Stimulated activated CD4-positive, alpha-beta T cell treated with anti-CD3 and anti-CD28 coated beads, TNF-alpha, amount 100 ng/mL, for 1 hour (primary cell): ENCODE measurements around the gene HS3ST5.
"Not testable (repeated sequence)": the region's sequence is repeated elsewhere in the genome, so short reads cannot be mapped to it uniquely, and the experiment has no call there.

Experiments used
- DNase-seq, 3 donors: peaks; one replicate each; pipeline ENCODE4 v3.0.0-alpha.2; 2020; ENCODE audit warnings: low read depth in 3 of 3, low spot score in 1 of 3

Gene HS3ST5

DNA sequence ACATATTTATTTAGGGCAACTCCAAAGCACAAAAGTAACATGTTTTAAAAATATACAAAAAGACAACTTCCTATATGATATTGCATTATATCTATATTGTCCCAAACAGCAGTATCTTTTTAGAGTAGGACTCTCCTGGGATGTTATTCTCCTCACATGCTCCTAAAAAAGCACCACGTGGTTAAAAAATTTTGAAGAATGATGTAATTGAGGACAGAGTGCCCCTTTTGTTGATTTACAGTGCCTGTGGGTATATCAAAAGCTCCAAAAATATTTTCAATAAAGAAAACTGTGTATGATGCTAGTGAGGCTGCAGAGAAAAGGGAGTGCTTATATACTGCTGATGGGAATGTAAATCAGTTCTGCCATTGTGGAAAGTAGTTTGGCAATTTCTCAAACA is 241.6 kb downstream of the HS3ST5 start:
- no peak for DNase-seq

DNA sequence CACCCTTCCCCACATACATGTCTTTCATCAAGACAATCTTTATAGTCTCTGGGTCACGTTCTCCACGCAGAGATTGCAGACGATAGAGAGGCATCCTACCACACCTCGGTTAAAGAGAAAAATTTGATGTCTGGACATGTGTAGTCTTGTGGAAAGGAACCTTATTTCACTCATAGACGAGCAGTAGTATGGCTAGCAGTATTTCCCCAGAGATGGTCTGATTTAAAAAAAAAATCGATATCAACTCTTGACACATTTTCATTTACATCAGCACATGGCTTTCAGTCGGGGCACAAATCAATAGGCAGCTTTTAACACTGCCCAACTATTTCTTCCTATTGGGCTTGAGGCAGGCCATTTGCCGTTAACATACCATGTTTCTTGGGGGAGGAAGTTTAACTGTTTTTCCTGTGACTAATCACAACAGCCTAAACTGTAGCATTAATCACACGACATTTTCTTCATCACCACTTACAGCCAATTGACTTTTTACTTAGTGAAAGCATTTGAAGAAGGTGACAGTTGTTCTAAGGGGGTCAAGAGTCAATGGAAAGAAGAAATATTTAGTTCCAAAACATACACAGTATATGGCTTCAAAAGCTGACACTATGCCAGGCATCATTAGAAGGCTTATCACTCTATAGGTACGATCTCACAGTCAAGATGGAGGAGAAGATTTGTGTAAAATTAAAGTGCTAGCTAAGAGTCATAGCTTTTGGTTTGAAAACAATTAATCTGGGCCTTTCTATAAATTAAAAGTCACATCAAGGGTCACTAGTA is 242.4 kb downstream of the HS3ST5 start:
- no peak for DNase-seq

DNA sequence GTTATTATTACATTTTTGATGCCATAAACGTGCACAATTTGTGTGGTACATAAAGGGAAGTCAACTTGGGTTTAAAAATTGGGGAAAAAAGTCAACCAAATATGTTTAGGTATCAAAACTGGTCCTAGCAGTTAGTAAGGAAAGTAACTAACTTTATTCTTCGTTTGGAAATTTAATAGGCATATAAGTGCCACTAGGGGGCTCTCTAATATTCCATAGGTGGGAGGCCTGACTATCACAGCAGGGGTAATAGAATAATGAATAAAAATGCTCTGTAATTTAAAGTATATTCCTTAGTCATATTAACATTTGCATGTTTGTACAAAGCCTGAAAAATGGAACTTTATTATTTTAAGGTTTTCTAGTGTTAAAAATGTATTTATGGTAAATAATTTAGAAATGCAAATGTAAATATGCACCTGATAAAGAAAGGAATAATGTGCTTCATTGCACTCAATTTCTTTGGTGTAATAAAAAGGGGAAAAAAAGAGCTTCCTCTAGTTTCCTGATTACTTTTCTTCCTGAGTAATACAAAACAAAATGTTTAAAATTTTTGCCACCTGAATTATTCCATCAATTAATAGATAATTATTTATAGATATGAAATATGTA is 246.2 kb downstream of the HS3ST5 start:
- no peak for DNase-seq

DNA sequence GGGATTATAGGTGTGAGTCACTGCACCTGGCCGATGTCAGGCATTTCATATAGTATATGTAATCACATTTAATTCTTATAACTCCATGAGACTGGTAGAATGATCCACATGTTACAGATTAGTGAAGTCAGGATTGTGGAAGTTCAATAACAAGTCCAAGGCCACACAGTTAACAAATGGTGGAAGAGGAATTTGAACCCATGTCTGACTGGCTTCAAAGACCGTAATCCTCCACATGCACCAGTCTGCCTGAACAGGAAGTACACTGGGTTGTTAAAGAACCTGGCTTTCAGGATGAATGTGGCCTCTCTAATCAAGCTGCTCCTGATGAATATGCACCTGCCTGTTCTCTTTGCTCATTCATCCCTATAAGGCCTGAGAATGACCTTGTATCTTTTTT is 249.9 kb downstream of the HS3ST5 start:
- no peak for DNase-seq

DNA sequence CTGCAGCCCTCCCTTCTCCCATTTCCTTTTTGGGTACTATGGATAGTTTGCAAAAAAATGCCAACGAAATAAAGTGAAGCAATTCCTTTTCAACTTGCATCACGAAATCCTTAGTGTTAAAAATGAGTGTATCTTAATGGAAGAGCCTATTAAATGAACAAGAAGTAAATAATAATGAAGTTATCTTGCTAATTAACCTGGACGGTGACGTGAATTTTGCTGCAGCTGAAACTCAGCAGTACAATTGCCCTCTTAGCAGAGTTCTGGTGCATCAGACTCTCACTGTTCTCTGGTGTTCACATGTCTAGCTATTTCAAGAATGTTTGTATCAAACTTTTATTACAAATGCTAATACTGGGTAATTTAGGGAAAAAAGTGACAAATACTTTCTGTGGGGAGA is 252.2 kb downstream of the HS3ST5 start:
- no peak for DNase-seq

DNA sequence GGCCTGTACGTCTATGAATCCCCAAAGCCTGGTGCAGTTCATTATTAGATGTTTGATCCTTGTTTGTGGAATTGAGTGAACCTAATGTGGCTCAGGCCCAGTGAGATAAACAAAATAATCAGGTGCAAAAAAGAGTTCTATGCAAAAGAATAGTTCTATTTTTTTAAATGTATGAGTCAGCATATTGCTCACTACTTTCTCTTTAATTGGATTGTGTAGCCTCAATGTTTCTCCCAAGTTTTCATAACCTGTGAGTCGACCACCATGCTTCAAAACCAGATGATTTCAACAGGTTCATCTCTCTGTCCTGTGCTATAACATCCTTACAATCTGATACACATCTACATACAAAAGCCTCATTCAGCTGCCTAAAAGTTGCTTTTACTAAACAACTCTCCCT is 255.3 kb downstream of the HS3ST5 start:
- DNase-seq: no peak

DNA sequence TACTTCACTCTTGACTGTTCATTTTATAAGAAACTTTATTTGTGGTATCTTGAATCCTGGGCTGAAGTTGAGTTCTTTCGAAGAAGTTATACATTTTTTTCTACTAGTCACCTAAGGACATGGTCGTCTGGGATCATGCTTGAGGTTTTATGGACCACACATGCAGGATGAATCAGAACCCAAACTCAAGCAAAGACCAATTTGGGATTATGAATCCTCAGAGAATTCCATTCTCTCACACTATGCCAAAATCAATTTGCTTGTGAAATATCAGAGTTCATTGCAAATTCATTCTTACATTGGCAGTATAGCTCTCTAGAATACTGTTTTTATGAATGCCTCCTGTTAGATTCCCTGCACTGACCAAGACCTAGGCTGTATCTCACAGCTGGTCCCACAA is 257.6 kb downstream of the HS3ST5 start:
- no peak for DNase-seq

DNA sequence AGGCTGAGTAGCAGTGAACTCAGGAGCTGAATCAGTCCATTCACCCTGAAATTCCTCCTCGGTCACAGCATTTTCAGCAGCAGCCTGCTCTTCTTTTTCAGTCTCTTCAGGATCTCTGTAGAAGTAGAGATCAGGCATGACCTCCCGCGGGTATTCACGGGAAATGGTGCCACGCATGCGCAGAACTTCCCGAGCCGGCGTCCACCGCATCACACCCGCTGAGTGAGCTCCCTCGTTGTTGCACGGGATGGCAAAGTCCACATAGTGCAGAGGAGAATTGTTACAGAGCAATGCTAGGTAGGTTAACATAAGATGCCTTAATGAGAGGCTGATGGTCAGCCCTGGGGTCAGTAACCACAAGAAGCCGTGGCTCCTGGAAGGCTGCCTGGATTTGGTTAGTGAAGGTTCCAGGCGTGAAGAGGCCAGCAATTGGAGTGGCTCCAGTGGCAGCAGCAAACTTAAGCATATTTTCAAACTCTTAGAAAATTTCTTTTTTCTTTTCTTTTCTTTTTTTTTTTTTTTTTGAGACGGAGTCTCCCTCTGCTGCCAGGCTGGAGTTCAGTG is 258.4 kb downstream of the HS3ST5 start:
- no peak for DNase-seq

DNA sequence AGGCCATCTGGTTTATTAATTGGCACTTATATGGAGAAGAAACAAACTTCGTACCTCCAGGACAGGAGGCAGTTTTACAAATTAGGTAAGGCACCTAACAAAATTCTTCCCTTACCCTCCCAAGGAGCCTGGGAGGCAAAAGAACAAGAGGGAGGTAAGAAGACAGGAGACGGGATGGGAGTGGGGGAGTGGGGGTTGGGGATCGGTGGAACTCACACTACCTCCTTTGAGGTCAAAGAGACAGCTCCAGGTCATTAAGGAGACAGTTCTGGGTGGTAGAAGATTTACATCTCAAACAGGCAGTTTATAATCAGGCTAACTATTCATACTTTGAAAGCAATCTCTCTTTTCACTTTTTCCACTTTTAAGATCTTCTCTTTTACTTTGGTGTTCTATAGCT is 259.6 kb downstream of the HS3ST5 start:
- DNase-seq: no peak

DNA sequence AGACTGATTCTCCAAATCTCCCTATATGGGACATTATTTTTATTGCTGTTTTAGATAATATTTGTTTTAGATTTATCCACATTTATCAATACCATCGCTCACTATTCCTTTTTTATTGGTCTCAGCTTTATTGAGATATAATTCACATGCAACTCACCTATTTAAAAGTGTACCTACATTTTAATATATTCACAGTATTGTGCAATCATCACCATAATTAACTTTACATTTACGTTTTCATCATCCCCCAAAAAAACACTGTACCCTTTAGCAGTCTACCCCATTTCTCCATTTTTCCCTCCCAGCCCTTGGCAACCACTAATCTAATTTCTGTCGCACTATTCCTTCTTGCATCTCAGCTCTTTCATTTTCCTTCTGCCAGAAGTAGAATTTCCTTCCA is 261.1 kb downstream of the HS3ST5 start:
- DNase-seq: no peak

DNA sequence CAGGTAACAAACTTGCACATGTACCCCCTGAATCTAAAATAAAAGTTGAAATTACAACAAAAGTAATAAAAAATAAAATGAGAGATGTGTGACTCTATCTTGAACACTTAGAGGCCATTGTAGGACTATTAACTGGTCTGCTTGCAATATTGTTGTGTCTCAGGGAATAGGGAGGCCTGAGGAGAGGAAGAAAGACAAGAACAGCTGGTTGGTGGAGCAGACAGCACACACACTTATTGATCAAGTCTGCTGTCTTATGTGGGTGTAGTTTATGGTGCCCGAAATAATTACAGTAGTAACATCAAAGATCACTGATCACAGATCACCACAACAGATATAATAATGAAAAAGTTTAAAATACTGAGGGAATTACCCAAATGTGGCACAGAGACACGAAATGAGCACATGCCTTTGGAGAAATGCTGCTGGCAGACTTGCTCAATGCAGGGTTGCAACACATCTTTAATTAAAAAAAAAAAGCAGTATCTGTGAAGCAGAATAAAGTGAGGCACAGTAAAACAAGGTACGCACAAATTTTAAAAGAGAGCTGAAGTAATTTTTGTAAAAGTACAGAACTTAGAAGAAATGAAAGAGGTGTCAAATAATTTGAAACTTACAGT is 261.8 kb downstream of the HS3ST5 start:
- no peak for DNase-seq

DNA sequence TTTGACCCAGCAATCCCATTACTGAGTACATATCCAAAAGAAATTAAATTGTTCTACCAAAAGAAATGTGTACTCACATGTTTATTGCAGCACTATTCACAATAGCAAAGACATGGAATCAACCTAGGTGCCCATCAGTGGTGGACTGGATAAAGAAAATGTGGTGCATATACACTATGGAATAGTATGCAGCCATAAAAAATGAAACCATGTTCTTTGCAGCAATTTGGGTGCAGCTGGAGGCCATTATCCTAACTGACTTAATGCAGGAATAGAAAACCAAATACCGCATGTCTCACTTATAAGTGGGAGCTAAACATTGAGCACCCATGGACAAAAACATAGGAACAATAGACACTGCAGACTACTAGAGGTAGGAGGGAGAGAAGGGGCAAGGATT is 262.4 kb downstream of the HS3ST5 start:
- not testable (repeated sequence) for DNase-seq

DNA sequence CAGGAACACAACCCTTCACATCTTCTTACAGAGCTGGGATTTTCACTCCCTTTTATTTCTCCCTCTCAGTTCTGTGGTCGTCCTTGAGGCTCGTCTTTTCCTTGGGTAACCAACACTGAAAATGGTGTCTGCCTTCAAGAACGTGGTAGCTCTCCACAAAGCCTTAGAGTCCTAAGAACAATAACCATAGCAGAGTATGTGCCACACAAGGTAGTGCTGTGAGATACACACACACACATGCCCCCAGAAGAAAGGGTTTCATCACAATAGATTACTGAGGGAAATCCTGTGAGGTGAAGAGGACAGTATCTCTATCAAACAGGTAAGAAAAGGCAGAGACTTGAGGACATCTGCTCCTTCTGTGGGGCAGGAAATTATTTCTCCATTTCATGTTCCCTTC is 267.0 kb downstream of the HS3ST5 start:
- no peak for DNase-seq

DNA sequence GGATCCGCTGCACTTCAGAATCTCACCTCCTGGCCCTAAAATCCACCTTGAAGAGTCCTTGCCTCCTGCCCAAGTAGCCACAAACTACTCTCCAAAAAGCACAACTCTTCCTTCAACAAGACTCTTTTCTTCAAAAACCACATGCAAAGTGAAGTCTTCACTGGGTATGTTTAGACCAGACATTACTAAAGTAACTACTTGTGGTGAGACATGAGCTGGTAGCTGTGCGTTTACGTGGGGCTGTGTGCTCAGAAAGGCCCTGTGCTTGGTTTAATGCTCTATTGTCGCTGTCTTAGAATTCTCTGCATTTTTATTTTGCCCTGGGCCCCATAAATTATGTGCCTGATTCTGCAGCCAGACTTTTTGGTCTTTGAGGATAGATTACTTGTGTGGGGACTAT is 267.5 kb downstream of the HS3ST5 start:
- DNase-seq: no peak

DNA sequence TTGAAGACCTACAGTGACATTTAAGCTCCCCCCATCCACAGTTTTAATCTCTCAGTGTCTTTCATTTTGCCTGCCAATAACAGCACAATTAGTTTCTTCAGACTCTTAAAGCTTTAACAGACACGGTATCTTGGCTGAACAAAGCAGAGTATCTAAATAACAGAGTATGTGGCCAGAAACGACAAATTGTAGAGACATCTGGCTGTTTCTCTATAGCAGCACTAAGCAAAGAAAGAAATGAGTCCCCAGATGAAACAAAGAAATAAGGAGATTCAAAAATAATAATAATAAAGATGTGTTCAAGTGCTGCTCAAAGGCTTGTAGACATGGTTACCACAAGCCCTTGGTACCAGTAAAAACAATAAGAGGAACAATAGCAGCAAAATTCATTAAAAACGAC is 274.1 kb downstream of the HS3ST5 start:
- no peak for DNase-seq

DNA sequence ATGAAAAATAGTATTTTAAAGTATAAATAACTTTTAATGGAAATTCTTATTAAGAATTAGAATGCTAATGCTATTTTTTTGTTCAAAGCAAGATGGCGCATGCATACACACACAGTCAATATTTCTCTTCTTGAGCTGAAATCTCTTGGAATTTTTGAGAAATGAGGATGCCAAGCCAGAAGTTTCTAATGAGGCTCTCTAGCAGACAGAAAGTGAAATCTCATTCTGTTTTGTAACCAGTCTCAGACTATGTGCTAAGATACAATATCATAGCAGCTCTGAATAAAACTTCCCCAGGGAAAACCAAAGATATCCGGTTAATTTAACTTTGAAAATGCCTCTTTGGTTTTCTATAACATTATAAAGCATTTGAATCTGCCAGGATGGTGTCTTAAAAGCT is 274.7 kb downstream of the HS3ST5 start:
- no peak for DNase-seq

DNA sequence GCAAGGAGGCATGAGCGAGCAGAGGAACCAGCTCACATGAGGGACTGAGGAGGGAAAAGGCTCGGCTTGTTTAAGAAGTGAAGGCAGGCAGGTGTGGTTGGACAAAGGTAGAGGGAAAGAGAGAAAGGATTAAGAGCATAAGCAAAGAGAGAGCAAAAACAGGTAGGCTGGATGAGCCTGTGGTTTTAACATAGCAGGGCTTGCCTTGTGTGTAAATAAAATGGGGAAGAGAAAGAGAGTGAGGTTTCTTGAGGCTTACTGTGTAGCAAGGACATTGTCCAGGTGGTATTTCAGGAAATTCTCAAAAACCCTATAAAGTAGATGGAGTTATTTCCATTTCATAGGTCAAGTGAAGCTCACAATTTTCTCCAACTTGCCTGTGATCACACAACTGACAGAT is 278.0 kb downstream of the HS3ST5 start:
- DNase-seq: no peak

DNA sequence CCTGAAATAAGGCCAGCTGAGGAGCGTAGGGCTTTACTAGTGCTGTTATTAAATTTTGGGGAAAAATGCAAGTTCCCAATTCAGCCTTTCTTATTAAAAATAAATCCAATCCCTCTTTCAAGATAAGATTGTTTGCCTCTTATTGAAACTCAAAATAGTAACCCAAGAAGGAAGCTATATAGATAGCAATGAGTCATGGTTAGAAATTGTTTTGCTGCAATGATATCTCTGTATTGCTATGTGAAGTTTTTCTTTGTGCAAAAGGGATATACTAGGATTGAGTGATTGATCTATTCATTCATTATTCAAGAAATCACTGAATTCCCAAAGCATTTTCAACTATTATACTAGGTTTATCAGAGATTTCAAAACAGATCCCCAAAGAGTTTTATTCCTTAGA is 278.9 kb downstream of the HS3ST5 start:
- no peak for DNase-seq

DNA sequence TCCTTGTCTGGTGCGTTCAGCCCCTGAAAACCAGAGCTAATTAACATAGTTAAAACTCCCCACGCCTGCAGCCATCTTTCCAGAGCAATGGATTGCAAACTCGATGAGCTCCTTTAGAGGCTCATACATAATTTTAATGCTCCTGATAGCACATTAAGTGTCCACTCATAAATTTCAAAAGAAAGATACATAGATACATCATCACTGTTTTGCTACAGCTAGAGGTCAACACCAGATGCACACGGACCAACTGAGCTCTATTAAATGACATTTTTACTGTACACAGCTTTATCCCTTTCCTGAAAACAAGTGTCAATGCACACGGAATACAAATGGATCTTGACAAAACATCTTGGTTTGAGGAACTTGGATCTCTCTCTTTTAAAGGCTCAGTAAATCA is 280.6 kb downstream of the HS3ST5 start:
- no peak for DNase-seq

DNA sequence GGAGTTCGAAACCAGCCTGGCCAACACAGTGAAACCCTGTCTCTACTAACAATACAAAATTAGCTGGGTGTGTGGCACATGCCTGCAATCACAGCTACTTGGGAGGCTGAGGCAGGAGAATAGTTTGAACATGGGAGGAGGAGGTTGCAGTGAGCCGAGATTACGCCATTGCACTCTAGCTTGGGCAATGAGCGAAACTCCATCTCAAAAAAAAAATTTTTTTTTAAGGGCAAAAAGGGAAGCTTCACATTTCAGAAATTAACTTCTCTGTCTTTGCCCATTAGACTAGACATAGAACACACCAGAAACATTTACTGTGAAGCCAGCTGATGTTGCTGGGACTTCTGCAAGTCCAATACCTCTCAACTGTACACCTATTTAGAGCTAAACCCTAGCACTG is 281.1 kb downstream of the HS3ST5 start:
- no peak for DNase-seq

DNA sequence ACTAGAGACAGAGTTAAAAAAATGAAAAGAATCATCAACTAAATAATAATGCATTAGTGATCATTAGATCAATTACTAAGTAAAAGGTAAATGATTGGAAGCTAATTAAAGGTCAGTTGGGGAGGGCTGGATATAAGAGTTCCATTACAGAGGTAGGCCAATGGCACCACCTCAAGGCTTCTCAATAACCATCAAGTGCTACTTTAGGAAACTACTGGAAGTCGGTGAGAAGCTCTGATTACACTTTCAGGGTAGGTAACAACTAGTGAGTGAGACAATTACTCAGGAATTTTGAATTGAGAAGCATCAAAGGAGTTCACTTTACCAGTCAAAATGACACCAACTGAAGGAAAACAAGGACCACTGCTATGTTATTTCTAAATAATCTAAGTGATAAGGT is 281.7 kb downstream of the HS3ST5 start:
- no peak for DNase-seq

DNA sequence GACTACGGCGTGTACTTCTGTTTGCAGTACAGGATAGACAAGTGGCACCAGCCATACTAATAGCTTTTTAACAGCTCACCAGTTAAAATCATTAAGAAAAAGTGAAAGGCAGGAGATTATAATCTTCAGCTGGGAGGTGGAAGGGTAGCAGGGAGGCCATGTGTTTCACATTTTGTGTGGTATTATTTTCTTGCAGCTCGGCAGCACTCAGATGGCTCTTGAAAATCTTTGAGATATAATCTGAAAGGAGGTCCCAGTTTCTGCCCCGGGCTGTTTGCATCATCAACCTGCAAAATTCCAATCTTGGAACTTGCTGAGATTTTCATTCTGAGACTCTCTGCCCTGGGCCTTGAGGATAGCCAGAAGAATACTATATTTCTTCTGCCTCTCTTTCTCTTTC is 284.4 kb downstream of the HS3ST5 start:
- no peak for DNase-seq
